ENCODE measurements around the gene UBAP1L. TPM values are rescaled to one million over a fixed set of nuclear protein-coding genes. Genes with fewer than 3 reads are reported as not detected.

Gene UBAP1L
- total RNA-seq, 1 donor from 2014 or later: 10.9 TPM

- no peak for DNase-seq (ENCODE audit: low spot score in 2 of 2, unreplicated experiment in 2 of 2)
- H3K27ac Mint-ChIP-seq: peak within 1 kb of the TSS; percentile 95
- no peak for TF ChIP-seq CTCF (IDR thresholded peaks at IDR 0.05; ENCODE audit: unreplicated experiment)
- peak within 1 kb of the TSS; percentile 79 for H3K4me3 Mint-ChIP-seq
- peaks cover 30% of the 10 kb centered on the region for H3K4me1 Mint-ChIP-seq
- no peaks in the 10 kb centered on the region for H3K9me3 Mint-ChIP-seq
- H3K27me3 Mint-ChIP-seq (ENCODE audit: low read depth): peaks cover 19% of the 10 kb centered on the region
- H3K36me3 Mint-ChIP-seq: no peaks in the 10 kb centered on the region
Measured at GRCh38 chr15:65067645-65068402, 47.2 kb downstream of the UBAP1L start, which contains the start of gene RASL12. Gene RASL12 (minus strand): TSS chr15:65067991. CDS start chr15:65067835, 156 bp downstream.

- no peak for DNase-seq (ENCODE audit: low spot score in 2 of 2, unreplicated experiment in 2 of 2)
- H3K27me3 Mint-ChIP-seq (ENCODE audit: low read depth): peaks cover 19% of the 10 kb centered on the region
- no peaks in the 10 kb centered on the region for H3K9me3 Mint-ChIP-seq
- H3K4me3 Mint-ChIP-seq: peak overlapping the region; percentile 79
- no peaks in the 10 kb centered on the region for H3K36me3 Mint-ChIP-seq
- no peak for TF ChIP-seq CTCF (IDR thresholded peaks at IDR 0.05; ENCODE audit: unreplicated experiment)
- H3K27ac Mint-ChIP-seq: peak overlapping the region; percentile 95
- H3K4me1 Mint-ChIP-seq: peaks cover 30% of the 10 kb centered on the region
Measured at GRCh38 chr15:65067317-65067644, 47.7 kb downstream of the UBAP1L start.

GRCh38 chr15:65066635-65067316 lies 48.2 kb downstream of the UBAP1L start:
- TF ChIP-seq CTCF (IDR thresholded peaks at IDR 0.05; ENCODE audit: unreplicated experiment): no peak
- H3K9me3 Mint-ChIP-seq: no peaks in the 10 kb centered on the region
- H3K27me3 Mint-ChIP-seq (ENCODE audit: low read depth): peaks cover 19% of the 10 kb centered on the region
- no peaks in the 10 kb centered on the region for H3K36me3 Mint-ChIP-seq
- H3K4me1 Mint-ChIP-seq: peaks cover 28% of the 10 kb centered on the region
- peak overlapping the region; percentile 79 for H3K4me3 Mint-ChIP-seq
- H3K27ac Mint-ChIP-seq: peak overlapping the region; percentile 95
- no peak for DNase-seq (ENCODE audit: low spot score in 2 of 2, unreplicated experiment in 2 of 2)

GRCh38 chr15:65066001-65066634 lies 48.9 kb downstream of the UBAP1L start:
- H3K4me3 Mint-ChIP-seq: peak overlapping the region; percentile 79
- peak overlapping the region; percentile 16 for H3K27ac Mint-ChIP-seq
- H3K27me3 Mint-ChIP-seq (ENCODE audit: low read depth): peaks cover 19% of the 10 kb centered on the region
- peaks cover 28% of the 10 kb centered on the region for H3K4me1 Mint-ChIP-seq
- no peaks in the 10 kb centered on the region for H3K36me3 Mint-ChIP-seq
- DNase-seq (ENCODE audit: low spot score in 2 of 2, unreplicated experiment in 2 of 2): no peak
- no peak for TF ChIP-seq CTCF (IDR thresholded peaks at IDR 0.05; ENCODE audit: unreplicated experiment)
- H3K9me3 Mint-ChIP-seq: no peaks in the 10 kb centered on the region

- DNase-seq (ENCODE audit: low spot score in 2 of 2, unreplicated experiment in 2 of 2): no peak
- Mint-ChIP-seq H3K9me3 (no peaks in the 10 kb centered on the region), H3K27ac (no peak overlapping the region), H3K36me3 (peaks cover 2% of the 10 kb centered on the region), H3K4me3 (no peak overlapping the region), H3K27me3 (ENCODE audit: low read depth) (peaks cover 13% of the 10 kb centered on the region), H3K4me1 (peaks cover 11% of the 10 kb centered on the region)
- TF ChIP-seq CTCF (IDR thresholded peaks at IDR 0.05; ENCODE audit: unreplicated experiment): no peak
Measured at GRCh38 chr15:65062726-65063125, 52.3 kb downstream of the UBAP1L start.
